ENCODE data around the gene UTP4. TPM values are rescaled to one million over a fixed set of nuclear protein-coding genes. Genes with fewer than 3 reads are reported as not detected.
A peak's percentile ranks its signal among the peaks of the same experiment; 100 is the strongest.
"Not testable (repeated sequence)": the region's sequence is repeated elsewhere in the genome, so short reads cannot be mapped to it uniquely, and the experiment has no call there.

UTP4 gene
- total RNA-seq, 1 experiment from 2014 or later, result 26.9 TPM

DNA sequence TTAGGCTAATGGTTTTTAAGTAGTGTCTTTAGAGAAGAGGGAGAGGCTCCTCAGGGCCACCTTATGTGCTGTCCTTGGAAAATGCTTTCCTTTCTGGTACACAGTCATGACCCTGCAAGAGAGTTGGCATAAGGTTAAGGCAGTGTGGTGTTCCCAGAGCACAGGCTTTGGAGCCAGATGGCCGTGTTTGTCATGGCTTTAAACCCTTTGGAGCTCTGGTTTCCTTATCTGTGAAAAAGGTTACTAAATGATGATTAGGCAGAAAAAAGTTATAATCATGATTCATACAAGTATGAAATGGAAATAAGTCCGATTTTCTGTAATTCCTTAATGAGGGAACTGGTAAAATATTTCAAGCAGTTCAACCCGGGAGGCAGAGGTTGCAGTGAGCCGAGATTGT is 13.2 kb downstream of the UTP4 start:
- Histone ChIP-seq H3K27ac (ENCODE audit: low read length) (no peak overlapping the region), H3K9me3 (ENCODE audit: low read length) (no peaks in the 10 kb centered on the region), H3K27me3 (ENCODE audit: low read length) (no peaks in the 10 kb centered on the region), H3K4me1 (ENCODE audit: insufficient read depth, low read length) (no peaks in the 10 kb centered on the region), H3K9ac (ENCODE audit: low read length) (no peak overlapping the region), H3K79me2 (ENCODE audit: low read length) (no peaks in the 10 kb centered on the region), H2AFZ (ENCODE audit: low read length) (no peak overlapping the region), H3K4me3 (ENCODE audit: low read length) (no peak overlapping the region), H3K4me2 (ENCODE audit: low read length) (no peak overlapping the region), H3K9me2 (replicated peaks; ENCODE audit: low read length) (no peaks in the 10 kb centered on the region), H3K36me3 (ENCODE audit: low read depth, low read length) (peaks cover 26% of the 10 kb centered on the region), H4K20me1 (ENCODE audit: low read length) (no peaks in the 10 kb centered on the region), H3F3A (ENCODE audit: low read length, unreplicated experiment) (no peaks in the 10 kb centered on the region)
- DNase-seq (no peak), ATAC-seq (no peak)
- intact Hi-C loops (cut with micrococcal nuclease), result no loop called here
- POLR2A ChIA-PET (ENCODE audit: unreplicated experiment), result no interaction called here
- BruUV-seq (replicated peaks), result no TSS peak
- CTCF ChIA-PET, result no interaction called here
- TF ChIP-seq EZH2phosphoT487 (IDR thresholded peaks at IDR 0.05; ENCODE audit: borderline replicate concordance, low read length), result no peak
- TF ChIP-seq, protein P1, sequence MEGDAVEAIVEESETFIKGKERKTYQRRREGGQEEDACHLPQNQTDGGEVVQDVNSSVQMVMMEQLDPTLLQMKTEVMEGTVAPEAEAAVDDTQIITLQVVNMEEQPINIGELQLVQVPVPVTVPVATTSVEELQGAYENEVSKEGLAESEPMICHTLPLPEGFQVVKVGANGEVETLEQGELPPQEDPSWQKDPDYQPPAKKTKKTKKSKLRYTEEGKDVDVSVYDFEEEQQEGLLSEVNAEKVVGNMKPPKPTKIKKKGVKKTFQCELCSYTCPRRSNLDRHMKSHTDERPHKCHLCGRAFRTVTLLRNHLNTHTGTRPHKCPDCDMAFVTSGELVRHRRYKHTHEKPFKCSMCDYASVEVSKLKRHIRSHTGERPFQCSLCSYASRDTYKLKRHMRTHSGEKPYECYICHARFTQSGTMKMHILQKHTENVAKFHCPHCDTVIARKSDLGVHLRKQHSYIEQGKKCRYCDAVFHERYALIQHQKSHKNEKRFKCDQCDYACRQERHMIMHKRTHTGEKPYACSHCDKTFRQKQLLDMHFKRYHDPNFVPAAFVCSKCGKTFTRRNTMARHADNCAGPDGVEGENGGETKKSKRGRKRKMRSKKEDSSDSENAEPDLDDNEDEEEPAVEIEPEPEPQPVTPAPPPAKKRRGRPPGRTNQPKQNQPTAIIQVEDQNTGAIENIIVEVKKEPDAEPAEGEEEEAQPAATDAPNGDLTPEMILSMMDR (conservative IDR thresholded peaks at IDR 0.05; ENCODE audit: low read depth, low read length), result no peak
- no peak for TF ChIP-seq EZH2 (IDR thresholded peaks at IDR 0.05; ENCODE audit: low read length, unreplicated experiment)

DNA sequence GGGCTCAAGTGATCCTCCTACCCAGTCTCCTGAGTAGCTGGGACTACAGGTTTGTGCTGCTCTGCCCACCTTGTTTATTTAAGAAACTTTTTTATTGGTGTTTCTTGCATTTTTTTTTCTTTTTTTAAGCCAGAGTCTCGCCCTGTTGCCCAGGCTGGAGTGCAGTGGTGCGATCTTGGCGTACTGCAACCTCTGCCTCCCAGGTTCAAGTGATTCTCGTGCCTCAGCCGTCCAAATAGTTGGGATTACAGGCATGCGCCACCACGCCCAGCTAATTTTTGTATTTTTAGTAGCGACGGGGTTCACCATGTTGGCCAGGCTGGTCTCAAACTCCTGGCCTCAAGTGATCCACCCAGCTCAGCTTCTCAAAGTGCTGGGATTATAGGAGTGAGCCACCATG is 17.2 kb downstream of the UTP4 start:
- H3K4me2 ChIP-seq (ENCODE audit: low read length); ATAC-seq; H3K9ac ChIP-seq (ENCODE audit: low read length); BruUV-seq (replicated peaks); POLR2A ChIA-PET (ENCODE audit: unreplicated experiment); H3K4me1 ChIP-seq (ENCODE audit: insufficient read depth, low read length); H3K4me3 ChIP-seq (ENCODE audit: low read length); H2AFZ ChIP-seq (ENCODE audit: low read length); H3F3A ChIP-seq (ENCODE audit: low read length, unreplicated experiment); DNase-seq; H4K20me1 ChIP-seq (ENCODE audit: low read length); H3K79me2 ChIP-seq (ENCODE audit: low read length); H3K27me3 ChIP-seq (ENCODE audit: low read length); H3K9me2 ChIP-seq (replicated peaks; ENCODE audit: low read length); H3K27ac ChIP-seq (ENCODE audit: low read length); H3K9me3 ChIP-seq (ENCODE audit: low read length): not testable (repeated sequence)
- CTCF ChIA-PET, result interaction anchor here (0.9 kb wide), 1 partner anchor 68 kb away, joined by 6 read pairs; no protein-coding TSS in a partner anchor
- peaks cover 34% of the 10 kb centered on the region for H3K36me3 ChIP-seq (ENCODE audit: low read depth, low read length)
- intact Hi-C loops (cut with micrococcal nuclease), result loop anchor here (1.0 kb wide), 1 partner anchor 138 kb away; no protein-coding TSS in a partner anchor

DNA sequence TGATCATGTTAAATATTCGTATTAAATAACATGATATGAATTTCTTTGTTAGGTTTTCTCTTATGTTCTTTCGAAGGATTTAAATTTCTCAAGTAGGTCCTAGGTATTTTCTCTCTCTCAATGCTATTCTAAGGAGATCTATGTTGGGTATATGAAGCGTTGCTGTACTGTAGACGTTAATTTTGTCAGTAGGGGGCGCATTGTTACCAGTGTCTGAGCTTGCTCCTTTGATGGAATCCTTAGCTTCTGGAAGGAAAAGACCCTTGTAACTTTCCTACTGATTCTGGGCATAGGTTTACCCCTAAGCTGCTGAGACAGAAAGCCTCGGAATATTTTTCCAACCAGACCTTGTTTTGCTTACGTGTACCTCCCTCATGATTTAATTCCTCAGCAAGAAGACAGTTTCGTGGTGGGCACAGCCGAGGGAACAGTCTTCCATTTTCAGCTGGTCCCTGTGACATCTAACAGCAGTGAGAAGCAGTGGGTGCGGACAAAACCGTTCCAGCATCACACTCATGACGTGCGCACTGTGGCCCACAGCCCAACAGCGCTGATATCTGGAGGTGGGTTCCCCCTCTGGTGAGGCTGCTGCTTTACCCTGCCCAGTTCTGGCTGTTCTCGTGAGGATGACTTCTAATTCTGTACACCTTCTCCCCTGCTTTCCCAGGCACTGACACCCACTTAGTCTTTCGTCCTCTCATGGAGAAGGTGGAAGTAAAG is 17.9 kb downstream of the UTP4 start:
- H3K36me3 ChIP-seq (ENCODE audit: low read depth, low read length), result peaks cover 37% of the 10 kb centered on the region
- TF ChIP-seq, protein P1 (conservative IDR thresholded peaks at IDR 0.05; ENCODE audit: low read depth, low read length), result peak; percentile 82
- TF ChIP-seq EZH2 (IDR thresholded peaks at IDR 0.05; ENCODE audit: low read length, unreplicated experiment), result no peak
- H3K27ac ChIP-seq (ENCODE audit: low read length), result no peak overlapping the region
- CTCF ChIA-PET, result interaction anchor here (0.6 to 0.9 kb wide), 2 partner anchors 19 to 67 kb away, joined by 3 to 6 read pairs; no protein-coding TSS in a partner anchor
- H3K9me2 ChIP-seq (replicated peaks; ENCODE audit: low read length), result no peaks in the 10 kb centered on the region
- POLR2A ChIA-PET (ENCODE audit: unreplicated experiment), result no interaction called here
- peak; percentile 74 for DNase-seq
- H2AFZ ChIP-seq (ENCODE audit: low read length), result no peak overlapping the region
- H3K27me3 ChIP-seq (ENCODE audit: low read length), result no peaks in the 10 kb centered on the region
- no peaks in the 10 kb centered on the region for H3K4me1 ChIP-seq (ENCODE audit: insufficient read depth, low read length)
- intact Hi-C loops (cut with micrococcal nuclease), result loop anchor here (1.0 kb wide), 1 partner anchor 137 kb away; no protein-coding TSS in a partner anchor
- ATAC-seq, result peak; percentile 85
- H4K20me1 ChIP-seq (ENCODE audit: low read length), result no peaks in the 10 kb centered on the region
- no peak overlapping the region for H3K9ac ChIP-seq (ENCODE audit: low read length)
- no TSS peak for BruUV-seq (replicated peaks)
- no peaks in the 10 kb centered on the region for H3K9me3 ChIP-seq (ENCODE audit: low read length)
- H3K79me2 ChIP-seq (ENCODE audit: low read length), result no peaks in the 10 kb centered on the region
- no peak overlapping the region for H3K4me3 ChIP-seq (ENCODE audit: low read length)
- no peak overlapping the region for H3K4me2 ChIP-seq (ENCODE audit: low read length)
- H3F3A ChIP-seq (ENCODE audit: low read length, unreplicated experiment), result no peaks in the 10 kb centered on the region

Data from PC-3 (cell line).